ENCODE data around the gene FUT1. TPM values are rescaled to one million over a fixed set of nuclear protein-coding genes. Genes with fewer than 3 reads are reported as not detected.

The FUT1 gene
- total and polyA plus RNA-seq, 10 of the 15 experiments (the other 5 are each of a cell fraction or from before 2014, with no cell fraction given): 0.01 TPM; not detected in 9

GRCh38 chr19:48722196-48722708, 30.2 kb downstream of the FUT1 start:
- no peaks in the 10 kb centered on the region for H3K27me3 ChIP-seq (replicated peaks in 1 of 2; ENCODE audit: control insufficient read depth in 2 of 2, insufficient read depth in 2 of 2, low read length in 1 of 2)
- TF ChIP-seq CTCF (IDR thresholded peaks at IDR 0.05 in 2 of 3, conservative IDR thresholded peaks at IDR 0.05 in 1 of 3; ENCODE audit: control insufficient read depth in 2 of 3, extremely low read depth in 1 of 3, insufficient read depth in 1 of 3, low read depth in 3 of 3, low read length in 3 of 3) (no peak), RAD51 (IDR thresholded peaks at IDR 0.05) (no peak), BMI1 (IDR thresholded peaks at IDR 0.05; ENCODE audit: borderline replicate concordance) (no peak), POLR2AphosphoS2 (IDR thresholded peaks at IDR 0.05; ENCODE audit: low read depth, low read length) (no peak), ZSCAN29 (IDR thresholded peaks at IDR 0.05) (no peak), CBFB (IDR thresholded peaks at IDR 0.05; ENCODE audit: low read depth) (no peak), TBL1XR1 (IDR thresholded peaks at IDR 0.05; ENCODE audit: low read depth, low read length) (no peak), RUNX3 (IDR thresholded peaks at IDR 0.05; ENCODE audit: low read length) (no peak), SIN3A (IDR thresholded peaks at IDR 0.05; ENCODE audit: low read depth, low read length) (no peak), TCF12 (IDR thresholded peaks at IDR 0.05; ENCODE audit: low read depth, low read length) (no peak), CHD4 (IDR thresholded peaks at IDR 0.05) (no peak), POLR2A (IDR thresholded peaks at IDR 0.05; ENCODE audit: low read depth, low read length) (no peak), MEF2A (IDR thresholded peaks at IDR 0.05; ENCODE audit: insufficient read depth, low read depth, low read length) (no peak)
- TF ChIP-seq, protein P1, sequence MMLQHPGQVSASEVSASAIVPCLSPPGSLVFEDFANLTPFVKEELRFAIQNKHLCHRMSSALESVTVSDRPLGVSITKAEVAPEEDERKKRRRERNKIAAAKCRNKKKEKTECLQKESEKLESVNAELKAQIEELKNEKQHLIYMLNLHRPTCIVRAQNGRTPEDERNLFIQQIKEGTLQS (IDR thresholded peaks at IDR 0.05; ENCODE audit: borderline replicate concordance, extremely low read depth, low read depth, low read length): no peak
- TF ChIP-seq, protein P2, sequence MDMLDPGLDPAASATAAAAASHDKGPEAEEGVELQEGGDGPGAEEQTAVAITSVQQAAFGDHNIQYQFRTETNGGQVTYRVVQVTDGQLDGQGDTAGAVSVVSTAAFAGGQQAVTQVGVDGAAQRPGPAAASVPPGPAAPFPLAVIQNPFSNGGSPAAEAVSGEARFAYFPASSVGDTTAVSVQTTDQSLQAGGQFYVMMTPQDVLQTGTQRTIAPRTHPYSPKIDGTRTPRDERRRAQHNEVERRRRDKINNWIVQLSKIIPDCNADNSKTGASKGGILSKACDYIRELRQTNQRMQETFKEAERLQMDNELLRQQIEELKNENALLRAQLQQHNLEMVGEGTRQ (IDR thresholded peaks at IDR 0.05; ENCODE audit: borderline replicate concordance, low read depth, low read length): no peak
- ChIA-PET CTCF (interaction anchor here (0.6 to 2.7 kb wide), 2 partner anchors 48 to 152 kb away, joined by 3 to 11 read pairs; no protein-coding TSS in a partner anchor), RAD21 (ENCODE audit: unreplicated experiment) (no interaction called here), SMC1A (ENCODE audit: uncharacterized antibody, unreplicated experiment) (no interaction called here), POLR2A (no interaction called here)
- H3K36me3 ChIP-seq (ENCODE audit: control insufficient read depth in 2 of 2, insufficient read depth in 2 of 2, low read length in 1 of 2): no peaks in the 10 kb centered on the region
- DNase-seq (ENCODE audit: low read depth, low spot score) (no peak), FAIRE-seq (no peak), ATAC-seq (no peak)
- H3K9me3 ChIP-seq (replicated peaks; ENCODE audit: control insufficient read depth, insufficient read depth, low read length): peaks cover 8% of the 10 kb centered on the region; the same call in 2 of the 3 replicates
- intact Hi-C loops (cut with micrococcal nuclease; ENCODE audit: unreplicated experiment) (no loop called here), in situ Hi-C loops (cut with MboI) (no loop called here)
- no peaks in the 10 kb centered on the region for H3K79me2 ChIP-seq (ENCODE audit: control insufficient read depth, insufficient read depth, low read length)
- H4K20me1 ChIP-seq (ENCODE audit: control insufficient read depth, insufficient read depth): no peaks in the 10 kb centered on the region
- BruUV-seq (replicated peaks): no TSS peak
- no peak overlapping the region for H2AFZ ChIP-seq (ENCODE audit: control insufficient read depth, low read depth, low read length)
- H3K4me3 ChIP-seq: no peak overlapping the region
- H3K4me1 ChIP-seq (ENCODE audit: control insufficient read depth, insufficient read depth, low read length): peaks cover 4% of the 10 kb centered on the region
- H3K9ac ChIP-seq (ENCODE audit: control insufficient read depth, insufficient read depth, low read length): no peak overlapping the region
- no peak overlapping the region for H3K27ac ChIP-seq (ENCODE audit: control insufficient read depth, insufficient read depth)
- no peak overlapping the region for H3K4me2 ChIP-seq (ENCODE audit: control insufficient read depth, insufficient read depth)
- WGBS (ENCODE audit: insufficient coverage, insufficient replicate concordance, low lambda C conversion rate, missing lambda C conversion rate): 81% methylated on average over 11 of the region's 11 CpGs

Data from GM12878 (cell line).